Measurements from ENCODE around the gene MICU1. TPM values are rescaled to one million over a fixed set of nuclear protein-coding genes. Genes with fewer than 3 reads are reported as not detected.
"Not testable (repeated sequence)": the region's sequence is repeated elsewhere in the genome, so short reads cannot be mapped to it uniquely, and the experiment has no call there.

Gene MICU1
- polyA plus RNA-seq, 1 experiment: 61.7 TPM

DNA sequence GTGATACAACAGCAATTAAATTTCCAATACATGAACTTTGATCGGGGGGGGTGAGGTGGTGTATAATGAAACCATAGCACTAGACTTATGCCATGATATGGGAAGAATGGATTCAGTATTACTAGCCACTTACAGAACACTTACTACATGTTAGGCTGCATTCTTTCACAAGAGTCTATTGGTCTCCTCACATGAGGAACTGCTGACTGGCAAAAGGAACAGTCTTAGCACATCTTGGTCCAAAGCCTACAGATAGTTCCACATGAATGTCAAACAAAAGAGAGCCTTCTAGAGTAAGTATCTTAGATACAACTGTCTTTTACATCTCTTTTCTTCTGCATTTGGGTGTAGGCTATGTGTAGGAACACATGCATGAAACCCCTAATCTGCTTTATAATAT, 155.2 kb downstream of the MICU1 start:
- TF ChIP-seq, protein P1, sequence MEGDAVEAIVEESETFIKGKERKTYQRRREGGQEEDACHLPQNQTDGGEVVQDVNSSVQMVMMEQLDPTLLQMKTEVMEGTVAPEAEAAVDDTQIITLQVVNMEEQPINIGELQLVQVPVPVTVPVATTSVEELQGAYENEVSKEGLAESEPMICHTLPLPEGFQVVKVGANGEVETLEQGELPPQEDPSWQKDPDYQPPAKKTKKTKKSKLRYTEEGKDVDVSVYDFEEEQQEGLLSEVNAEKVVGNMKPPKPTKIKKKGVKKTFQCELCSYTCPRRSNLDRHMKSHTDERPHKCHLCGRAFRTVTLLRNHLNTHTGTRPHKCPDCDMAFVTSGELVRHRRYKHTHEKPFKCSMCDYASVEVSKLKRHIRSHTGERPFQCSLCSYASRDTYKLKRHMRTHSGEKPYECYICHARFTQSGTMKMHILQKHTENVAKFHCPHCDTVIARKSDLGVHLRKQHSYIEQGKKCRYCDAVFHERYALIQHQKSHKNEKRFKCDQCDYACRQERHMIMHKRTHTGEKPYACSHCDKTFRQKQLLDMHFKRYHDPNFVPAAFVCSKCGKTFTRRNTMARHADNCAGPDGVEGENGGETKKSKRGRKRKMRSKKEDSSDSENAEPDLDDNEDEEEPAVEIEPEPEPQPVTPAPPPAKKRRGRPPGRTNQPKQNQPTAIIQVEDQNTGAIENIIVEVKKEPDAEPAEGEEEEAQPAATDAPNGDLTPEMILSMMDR (IDR thresholded peaks at IDR 0.05; ENCODE audit: low read depth, low read length): no peak
- H3K27ac ChIP-seq (ENCODE audit: low read depth, low read length): no peak overlapping the region
- POLR2A ChIA-PET: no interaction called here
- CTCF ChIA-PET: no interaction called here
- no peak overlapping the region for H3K4me3 ChIP-seq (ENCODE audit: low read depth, low read length)
- DNase-seq (ENCODE audit: low read depth, low spot score): no peak
- no peaks in the 10 kb centered on the region for H3K9me3 ChIP-seq (ENCODE audit: control insufficient read depth, insufficient read depth, low read length)
- no peaks in the 10 kb centered on the region for H3K27me3 ChIP-seq (ENCODE audit: control insufficient read depth, insufficient read depth, low read length)

- CTCF ChIA-PET; H3K27ac ChIP-seq (ENCODE audit: low read depth, low read length); H3K9me3 ChIP-seq (ENCODE audit: control insufficient read depth, insufficient read depth, low read length); DNase-seq (ENCODE audit: low read depth, low spot score); H3K27me3 ChIP-seq (ENCODE audit: control insufficient read depth, insufficient read depth, low read length); H3K4me3 ChIP-seq (ENCODE audit: low read depth, low read length); POLR2A ChIA-PET: not testable (repeated sequence)
Measured at GRCh38 chr10:72467064-72467463, 158.8 kb downstream of the MICU1 start.

DNA sequence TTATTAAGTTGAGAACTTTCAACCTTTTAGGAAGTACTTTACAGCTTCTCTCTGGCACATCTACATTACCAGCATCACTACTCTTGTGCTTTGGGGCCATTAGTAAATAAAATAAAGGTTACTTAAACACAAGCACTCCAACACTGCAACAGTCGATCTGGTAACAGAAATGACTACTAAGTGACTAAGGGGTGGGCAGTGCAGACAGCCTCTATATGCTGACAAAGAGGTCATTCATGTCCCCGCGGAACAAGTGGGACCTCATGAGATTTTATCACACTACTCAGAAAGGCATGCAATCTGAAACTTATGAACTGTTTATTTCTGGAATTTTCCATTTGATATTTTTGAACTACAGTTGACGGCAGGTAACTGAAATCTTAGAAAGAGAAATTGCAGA, 159.9 kb downstream of the MICU1 start:
- no peak for DNase-seq (ENCODE audit: low read depth, low spot score)
- no peak overlapping the region for H3K27ac ChIP-seq (ENCODE audit: low read depth, low read length)
- ChIA-PET CTCF (no interaction called here), POLR2A (no interaction called here)
- H3K4me3 ChIP-seq (ENCODE audit: low read depth, low read length): no peak overlapping the region
- TF ChIP-seq, protein P1 (IDR thresholded peaks at IDR 0.05; ENCODE audit: low read depth, low read length): no peak
- H3K27me3 ChIP-seq (ENCODE audit: control insufficient read depth, insufficient read depth, low read length): no peaks in the 10 kb centered on the region
- no peaks in the 10 kb centered on the region for H3K9me3 ChIP-seq (ENCODE audit: control insufficient read depth, insufficient read depth, low read length)

GRCh38 chr10:72464438-72464837, 161.4 kb downstream of the MICU1 start:
- ChIA-PET POLR2A (no interaction called here), CTCF (no interaction called here)
- Histone ChIP-seq H3K27ac (ENCODE audit: low read depth, low read length) (no peak overlapping the region), H3K4me3 (ENCODE audit: low read depth, low read length) (no peak overlapping the region), H3K9me3 (ENCODE audit: control insufficient read depth, insufficient read depth, low read length) (no peaks in the 10 kb centered on the region), H3K27me3 (ENCODE audit: control insufficient read depth, insufficient read depth, low read length) (no peaks in the 10 kb centered on the region)
- TF ChIP-seq, protein P1 (IDR thresholded peaks at IDR 0.05; ENCODE audit: low read depth, low read length): no peak
- DNase-seq (ENCODE audit: low read depth, low spot score): no peak

DNA sequence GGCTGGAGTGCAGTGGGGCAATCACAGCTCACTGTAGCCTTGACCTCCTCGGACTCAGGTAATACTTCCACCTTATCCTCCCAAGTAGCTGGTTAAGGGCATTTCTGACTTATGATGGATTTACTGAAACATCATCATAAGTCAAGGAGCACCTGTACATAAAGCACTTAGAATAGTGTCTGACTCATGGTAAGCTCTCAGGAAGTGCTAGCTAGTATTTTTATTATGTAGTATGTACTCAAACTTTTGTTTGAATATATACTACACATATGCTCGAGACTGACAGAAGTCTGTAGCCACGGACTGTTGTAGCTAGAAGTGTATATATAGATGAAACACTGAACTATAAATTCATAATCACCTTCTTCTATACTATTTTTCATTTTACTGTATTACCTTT, 163.6 kb downstream of the MICU1 start:
- no peak for DNase-seq (ENCODE audit: low read depth, low spot score)
- no peak overlapping the region for H3K4me3 ChIP-seq (ENCODE audit: low read depth, low read length)
- H3K9me3 ChIP-seq (ENCODE audit: control insufficient read depth, insufficient read depth, low read length): no peaks in the 10 kb centered on the region
- ChIA-PET CTCF (interaction anchor here (0.6 kb wide), 1 partner anchor 415 kb away, joined by 4 read pairs; no protein-coding TSS in a partner anchor), POLR2A (interaction anchor here (0.7 kb wide), 1 partner anchor 163 kb away, joined by 3 read pairs; no protein-coding TSS in a partner anchor)
- H3K27me3 ChIP-seq (ENCODE audit: control insufficient read depth, insufficient read depth, low read length): no peaks in the 10 kb centered on the region
- TF ChIP-seq, protein P1 (IDR thresholded peaks at IDR 0.05; ENCODE audit: low read depth, low read length): no peak
- no peak overlapping the region for H3K27ac ChIP-seq (ENCODE audit: low read depth, low read length)

GRCh38 chr10:72461085-72461484, 164.8 kb downstream of the MICU1 start:
- CTCF ChIA-PET: no interaction called here
- DNase-seq (ENCODE audit: low read depth, low spot score): no peak
- TF ChIP-seq, protein P1 (IDR thresholded peaks at IDR 0.05; ENCODE audit: low read depth, low read length): no peak
- Histone ChIP-seq H3K27me3 (ENCODE audit: control insufficient read depth, insufficient read depth, low read length) (no peaks in the 10 kb centered on the region), H3K9me3 (ENCODE audit: control insufficient read depth, insufficient read depth, low read length) (no peaks in the 10 kb centered on the region), H3K4me3 (ENCODE audit: low read depth, low read length) (no peak overlapping the region), H3K27ac (ENCODE audit: low read depth, low read length) (no peak overlapping the region)
- POLR2A ChIA-PET: no interaction called here
